Thymus (tissue), 11 donors: ENCODE results near the gene TPRX1. TPM values are rescaled to one million over a fixed set of nuclear protein-coding genes. Genes with fewer than 3 reads are reported as not detected.
"Not testable (repeated sequence)": the region's sequence is repeated elsewhere in the genome, so short reads cannot be mapped to it uniquely, and the experiment has no call there.

Source experiments
- DNase-seq, 9 donors: peaks; one replicate each; pipeline ENCODE4 v3.0.0-alpha.2; 2013; ENCODE audit warnings: low spot score in 9 of 9, low read depth in 6 of 9, missing footprints in 1 of 9
- H3K27ac ChIP-seq, 2 donors: one replicate each; pipeline ENCODE4 v1.5.1; 2013; ENCODE audit warnings: control low read depth in 1 of 2, low read depth in 1 of 2, low read length in 1 of 2, mild to moderate bottlenecking in 1 of 2, moderate library complexity in 1 of 2
- H3K27me3 ChIP-seq, 2 donors: one replicate each; pipeline ENCODE4 v1.5.1; 2013; ENCODE audit warnings: low read length in 1 of 2; ENCODE audit not compliant: control insufficient read depth in 2 of 2, insufficient read depth in 1 of 2
- H3K36me3 ChIP-seq, 2 donors: one replicate each; pipeline ENCODE4 v1.5.1; 2013; ENCODE audit warnings: low read length in 1 of 2, mild to moderate bottlenecking in 1 of 2, moderate library complexity in 1 of 2; ENCODE audit not compliant: control insufficient read depth in 2 of 2, insufficient read depth in 2 of 2
- H3K4me1 ChIP-seq, 2 donors: one replicate each; pipeline ENCODE4 v1.5.1; 2013; ENCODE audit warnings: low read length in 2 of 2; ENCODE audit not compliant: control insufficient read depth in 2 of 2, insufficient read depth in 2 of 2
- H3K4me3 ChIP-seq, 2 donors: one replicate each; pipeline ENCODE4 v1.5.1; 2013; ENCODE audit warnings: low read length in 2 of 2, control low read depth in 1 of 2, mild to moderate bottlenecking in 1 of 2
- H3K9me3 ChIP-seq, 2 donors: one replicate each; pipeline ENCODE4 v1.5.1; 2013; ENCODE audit warnings: low read length in 1 of 2, mild to moderate bottlenecking in 1 of 2; ENCODE audit not compliant: control insufficient read depth in 2 of 2, insufficient read depth in 1 of 2
- WGBS: extraction: QIAGEN DNeasy Blood & Tissue Kit; methylation state at CpG from one replicate; pipeline ENCODE4 v1.1.7; 2013; 5-methylcytosine and 5-hydroxymethylcytosine counted together
- polyA plus RNA-seq: library from polyadenylated mRNA; stranded (reverse); fragments of 200-250 nt; gene quantifications from one replicate; pipeline ENCODE4 v1.2.3, GENCODE V29; 2013
- total RNA-seq: library from RNA; stranded (reverse); fragments of 120-200 nt; gene quantifications from one replicate; pipeline ENCODE4 v1.2.4, GENCODE V29; 2013
- donor health status: healthy.

TPRX1 gene
- total and polyA plus RNA-seq, 2 donors: not detected

DNA sequence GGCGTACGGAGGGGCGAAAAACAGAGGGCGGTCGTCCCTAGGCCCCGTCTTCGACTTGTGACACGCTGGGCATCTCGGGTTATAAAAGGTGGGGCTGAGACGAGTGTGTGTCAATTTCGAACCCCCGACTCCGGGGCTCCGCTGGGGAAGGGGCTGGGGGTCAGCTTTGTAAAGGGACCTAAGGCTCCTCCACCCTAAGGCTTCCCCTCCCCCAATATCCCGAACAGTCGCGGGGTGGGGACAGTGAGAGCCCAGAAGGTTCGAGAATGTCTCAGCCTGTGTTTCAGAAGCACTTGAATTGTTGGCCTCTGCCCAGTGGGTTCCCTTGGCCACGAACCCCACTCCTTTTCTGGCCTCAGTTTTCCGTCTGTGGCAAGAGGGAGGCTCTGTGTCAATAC lies 25.4 kb downstream of the TPRX1 start:
- Histone ChIP-seq H3K9me3 (peaks cover 0 to 7% of the 10 kb centered on the region in 2 donors), H3K36me3 (peaks cover 17% of the 10 kb centered on the region in 2 donors), H3K4me1 (peaks cover 11 to 24% of the 10 kb centered on the region in 2 donors), H3K4me3 (peak overlapping the region; percentile 91 to 96), H3K27me3 (no peaks in the 10 kb centered on the region), H3K27ac (peak overlapping the region; percentile 86 to 93)
- DNase-seq: peak in 3 of 9 donors; percentile 12 to 39 (median 35)
- WGBS: 2% methylated on average over 20 of the region's 20 CpGs

DNA sequence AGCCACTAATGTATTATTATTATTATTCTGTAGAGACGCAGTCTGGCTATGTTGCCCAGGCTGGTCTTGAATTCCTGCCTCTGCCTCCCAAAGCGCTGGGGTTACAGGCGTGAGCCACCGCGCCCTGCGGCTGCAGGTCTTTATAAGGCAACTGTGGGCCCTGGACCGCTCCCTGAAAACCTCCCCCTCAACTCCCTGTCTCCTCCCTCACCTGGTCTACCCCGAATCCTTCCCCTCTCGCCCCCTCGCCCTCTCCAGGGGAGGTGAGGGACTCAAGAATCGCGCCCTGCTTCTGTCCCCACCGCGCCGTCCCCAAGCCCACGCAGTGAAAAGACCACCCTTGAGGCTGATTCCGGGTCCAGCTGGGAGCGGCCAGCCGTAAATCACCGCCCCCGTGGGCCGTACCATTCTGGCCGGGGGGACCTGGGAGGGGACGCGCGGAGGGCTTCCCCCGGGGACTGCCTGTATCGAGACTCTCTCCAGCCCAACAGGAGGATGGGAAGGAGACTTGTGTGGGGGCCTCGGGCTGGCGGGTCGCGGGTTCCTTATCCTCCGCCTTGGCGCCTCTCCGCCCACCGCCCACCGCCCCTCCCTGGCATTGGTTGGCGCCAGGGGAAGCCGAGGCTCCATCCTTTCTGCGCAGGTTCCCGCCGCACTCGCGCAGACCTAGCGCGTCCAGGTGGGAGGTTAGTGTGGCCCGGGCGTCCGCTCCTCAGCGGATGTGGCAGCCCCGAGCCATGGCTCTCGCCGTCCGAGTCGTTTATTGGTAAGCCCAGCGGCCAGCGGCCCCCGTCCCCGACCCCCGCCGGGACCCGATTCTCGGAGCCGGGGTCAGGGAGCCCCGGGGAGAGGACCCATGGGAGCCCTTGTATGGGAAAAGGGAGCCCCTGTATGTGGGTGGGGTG lies 26.1 kb downstream of the TPRX1 start, which contains the start of gene SELENOW:
Gene SELENOW (plus strand): TSS at position 655 of the 905 bp plus-strand sequence. CDS start 83 bp downstream, at position 738.
- DNase-seq: peak in 8 of 9 donors; percentile 47 to 86 (median 69)
- WGBS: under 1% methylated on average over 65 of the region's 65 CpGs
- peaks cover 11 to 24% of the 10 kb centered on the region in 2 donors for H3K4me1 ChIP-seq

DNA sequence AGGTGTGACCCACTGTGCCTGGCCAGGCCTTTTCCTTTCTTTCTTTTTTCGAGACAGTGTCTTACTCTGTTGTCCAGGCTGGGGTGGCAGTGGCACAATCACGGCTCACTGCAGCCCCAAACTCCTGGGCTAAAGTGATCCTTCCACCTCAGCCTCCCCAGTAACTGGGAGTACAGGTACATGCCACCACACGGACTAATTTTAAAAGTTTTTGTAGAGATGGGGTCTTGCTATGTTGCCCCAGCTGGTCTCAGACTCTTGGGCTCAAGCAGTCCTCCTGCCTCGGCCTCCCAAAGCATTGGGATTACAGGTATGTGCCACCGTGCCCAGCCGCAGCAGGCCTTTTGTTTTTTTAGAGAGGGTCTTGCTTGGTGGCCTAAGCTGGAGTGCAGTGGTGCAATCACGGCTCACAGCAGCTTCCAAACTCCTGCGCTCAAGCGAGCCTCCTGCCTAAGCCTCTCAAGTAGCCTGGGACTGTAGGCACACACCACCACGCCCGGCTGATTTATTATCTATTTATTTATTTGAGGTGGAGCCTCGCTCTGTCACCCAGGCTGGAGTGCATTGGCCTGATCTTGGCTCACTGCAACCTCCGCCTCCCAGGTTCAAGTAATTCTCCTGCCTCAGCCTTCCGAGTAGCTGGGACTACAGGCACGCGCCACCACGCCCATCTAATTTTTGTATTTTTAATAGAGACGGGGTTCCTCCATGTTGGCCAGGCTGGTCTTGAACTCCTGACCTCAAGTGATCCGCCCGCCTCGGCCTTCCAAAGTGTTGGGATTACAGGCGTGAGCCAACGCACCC lies 26.9 kb downstream of the TPRX1 start:
- Histone ChIP-seq H3K4me1 (peaks cover 11 to 24% of the 10 kb centered on the region in 2 donors), H3K4me3 (peak overlapping the region; percentile 91 to 96), H3K36me3 (peaks cover 11 to 12% of the 10 kb centered on the region in 2 donors)
- not testable (repeated sequence) for H3K9me3 ChIP-seq, DNase-seq, H3K27ac ChIP-seq, H3K27me3 ChIP-seq
- WGBS: 91% methylated on average over 23 of the region's 23 CpGs

More for the DNA sequence above, 26.1 kb downstream of the TPRX1 start, which contains the start of gene SELENOW:
- Histone ChIP-seq H3K9me3 (peaks cover 0 to 7% of the 10 kb centered on the region in 2 donors), H3K36me3 (peaks cover 12 to 14% of the 10 kb centered on the region in 2 donors), H3K27ac (peak within 1 kb of the TSS; percentile 86 to 93), H3K27me3 (no peaks in the 10 kb centered on the region), H3K4me3 (peak within 1 kb of the TSS; percentile 91 to 96)

DNA sequence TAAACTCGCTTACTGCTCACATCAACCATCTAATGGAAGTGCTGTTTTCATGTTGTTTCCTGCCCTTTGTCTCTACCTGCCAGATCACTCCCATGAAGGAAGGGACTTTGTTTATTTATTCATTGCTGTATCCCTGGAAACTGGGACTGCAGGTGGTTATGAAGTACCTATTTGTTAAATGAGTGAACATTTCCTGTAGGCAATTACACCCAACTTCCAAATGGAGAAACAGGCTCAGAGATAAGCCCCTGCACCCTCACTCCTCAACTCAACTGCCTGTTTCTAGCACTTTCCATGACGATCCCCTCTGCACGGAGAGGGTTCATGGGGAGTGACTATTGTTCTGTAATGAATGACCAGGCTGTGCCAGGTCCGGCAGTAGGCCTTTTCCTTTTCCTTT lies 27.8 kb downstream of the TPRX1 start:
- H3K27ac ChIP-seq: peak overlapping the region; percentile 11 to 18
- peak in 1 of 9 donors; percentile 16 for DNase-seq
- no peaks in the 10 kb centered on the region for H3K27me3 ChIP-seq
- H3K9me3 ChIP-seq: peaks cover 0 to 7% of the 10 kb centered on the region in 2 donors
- H3K4me1 ChIP-seq: peaks cover 11 to 24% of the 10 kb centered on the region in 2 donors
- peaks cover 9% of the 10 kb centered on the region in 2 donors for H3K36me3 ChIP-seq
- WGBS: 92% methylated on average over 4 of the region's 4 CpGs
- no peak overlapping the region for H3K4me3 ChIP-seq

DNA sequence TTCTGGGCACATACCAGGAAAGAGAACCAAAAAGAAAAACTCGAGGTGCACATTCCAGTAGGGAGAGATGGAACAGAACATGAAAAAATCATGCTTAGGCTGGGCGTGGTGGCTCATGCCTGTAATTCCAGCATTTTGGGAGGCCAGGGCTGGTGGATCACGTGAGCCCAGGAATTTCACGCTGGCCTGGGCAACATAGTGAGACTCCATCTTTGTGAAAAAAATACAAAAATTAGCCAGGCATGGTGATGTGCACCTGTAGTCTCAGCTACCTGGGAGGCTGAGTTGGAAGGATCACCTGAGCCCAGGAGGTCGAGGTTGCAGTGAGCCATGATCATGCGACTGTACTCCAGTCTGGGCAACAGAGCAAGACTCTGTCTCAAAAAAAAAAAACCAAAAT lies 33.1 kb downstream of the TPRX1 start:
- not testable (repeated sequence) for H3K4me3 ChIP-seq, H3K27me3 ChIP-seq, H3K9me3 ChIP-seq, DNase-seq, H3K36me3 ChIP-seq, H3K27ac ChIP-seq
- 96% methylated on average over 6 of the region's 6 CpGs for WGBS
- H3K4me1 ChIP-seq: peaks cover 10 to 15% of the 10 kb centered on the region in 2 donors

DNA sequence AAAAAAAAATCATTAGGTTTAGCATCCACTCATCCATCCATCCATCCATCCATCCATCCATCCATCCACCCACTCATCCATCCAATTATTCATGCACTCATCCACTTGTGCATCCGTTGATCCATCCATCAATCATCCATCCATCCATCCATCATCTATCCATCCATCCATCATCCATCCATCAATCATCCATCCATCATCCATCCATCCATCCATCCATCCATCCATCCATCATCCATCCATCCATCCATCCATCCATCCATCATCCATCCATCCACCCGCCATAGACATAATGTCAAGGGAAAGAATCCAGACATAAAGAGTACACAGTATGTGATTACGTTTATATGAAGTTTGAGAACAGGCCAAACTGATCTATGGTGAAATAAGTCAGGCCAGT lies 34.8 kb downstream of the TPRX1 start:
- peaks cover 0 to 2% of the 10 kb centered on the region in 2 donors for H3K27me3 ChIP-seq
- no peak overlapping the region for H3K27ac ChIP-seq
- H3K4me1 ChIP-seq: peaks cover 10 to 20% of the 10 kb centered on the region in 2 donors
- 91% methylated on average over 3 of the region's 3 CpGs for WGBS
- DNase-seq: no peak
- no peaks in the 10 kb centered on the region for H3K36me3 ChIP-seq
- H3K9me3 ChIP-seq: no peaks in the 10 kb centered on the region
- H3K4me3 ChIP-seq: no peak overlapping the region

DNA sequence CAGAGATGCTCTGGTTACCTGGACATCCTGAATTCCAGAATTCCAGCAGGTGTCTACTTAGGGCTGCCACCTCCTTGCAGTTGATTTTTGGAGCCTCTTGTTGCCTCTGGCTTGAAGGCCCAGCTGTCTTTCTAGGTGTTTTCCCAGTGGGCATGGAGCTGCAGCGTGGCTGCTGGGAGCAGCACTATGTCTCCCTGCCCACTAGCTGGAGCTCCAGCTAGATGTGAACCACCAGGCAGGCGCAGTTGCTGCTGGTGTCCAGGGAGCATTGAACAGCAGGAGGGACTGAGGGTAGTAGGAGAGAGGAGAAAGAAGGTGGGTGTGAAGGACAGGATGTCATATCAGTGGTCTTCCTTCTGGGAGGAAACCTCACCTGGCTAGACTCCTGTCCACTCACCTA lies 35.7 kb downstream of the TPRX1 start:
- Histone ChIP-seq H3K27me3 (peaks cover 0 to 2% of the 10 kb centered on the region in 2 donors), H3K27ac (no peak overlapping the region), H3K4me1 (peaks cover 10 to 20% of the 10 kb centered on the region in 2 donors), H3K9me3 (no peaks in the 10 kb centered on the region), H3K36me3 (no peaks in the 10 kb centered on the region), H3K4me3 (no peak overlapping the region)
- no peak for DNase-seq
- WGBS: 95% methylated on average over 2 of the region's 2 CpGs

DNA sequence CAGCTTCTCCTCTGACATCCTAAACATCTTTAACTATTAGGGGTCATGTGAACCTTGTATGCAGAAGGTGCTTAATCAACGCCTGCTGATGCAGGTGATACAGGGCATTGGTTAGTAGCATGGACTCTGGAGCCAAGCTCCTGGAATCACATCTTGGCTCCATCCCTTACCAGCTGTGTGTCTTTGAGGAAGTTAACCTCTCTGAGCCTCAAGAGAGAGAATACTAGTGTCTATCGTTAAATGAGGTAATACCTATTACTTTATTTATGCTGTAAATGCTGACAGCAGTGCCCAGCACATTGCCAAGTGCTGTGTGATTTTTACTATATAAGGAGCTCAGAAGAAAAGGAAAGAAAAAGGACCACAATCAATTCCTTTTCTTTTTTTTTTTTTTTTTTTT lies 37.0 kb downstream of the TPRX1 start:
- no peak overlapping the region for H3K4me3 ChIP-seq

More for the DNA sequence above, 37.0 kb downstream of the TPRX1 start:
- Histone ChIP-seq H3K9me3 (no peaks in the 10 kb centered on the region), H3K36me3 (no peaks in the 10 kb centered on the region), H3K4me1 (peaks cover 10 to 20% of the 10 kb centered on the region in 2 donors), H3K27ac (no peak overlapping the region), H3K27me3 (peaks cover 0 to 2% of the 10 kb centered on the region in 2 donors)
- WGBS: 97% methylated on average over 2 of the region's 2 CpGs
- DNase-seq: no peak
